ENCODE data around the gene C1QBP.
"Not testable (repeated sequence)": the region's sequence is repeated elsewhere in the genome, so short reads cannot be mapped to it uniquely, and the experiment has no call there.

The C1QBP gene

GRCh38 chr17:5446786-5447185 lies 7.8 kb upstream of the C1QBP start:
- Mint-ChIP-seq H3K4me1 (ENCODE audit: low read depth) (no peaks in the 10 kb centered on the region), H3K4me3 (no peak overlapping the region), H3K36me3 (peaks cover 9% of the 10 kb centered on the region), H3K9me3 (ENCODE audit: low read depth) (no peaks in the 10 kb centered on the region), H3K27ac (no peak overlapping the region), H3K27me3 (no peaks in the 10 kb centered on the region)

DNA sequence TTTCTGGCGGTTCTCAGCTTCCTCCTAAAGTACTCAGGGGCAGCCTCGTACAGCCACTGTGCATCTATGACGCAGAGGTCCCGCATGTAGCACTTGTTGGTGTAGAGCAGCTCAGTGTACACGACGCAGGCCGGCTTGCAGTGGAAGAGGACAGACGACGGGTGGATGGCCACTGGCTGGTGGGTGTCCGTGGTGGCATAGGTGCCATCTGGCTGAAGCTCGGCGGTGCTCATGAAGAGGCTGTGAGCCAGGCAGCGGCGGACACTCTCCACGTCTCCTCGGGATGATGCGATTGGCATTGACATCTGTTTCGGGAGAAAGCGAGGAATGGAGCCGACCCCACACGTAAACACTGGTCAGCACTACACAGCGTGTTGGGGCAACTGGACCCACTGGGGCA lies 5.3 kb upstream of the C1QBP start:
- Mint-ChIP-seq H3K4me1 (ENCODE audit: low read depth) (peaks cover 11% of the 10 kb centered on the region), H3K27me3 (no peaks in the 10 kb centered on the region), H3K36me3 (peaks cover 5% of the 10 kb centered on the region), H3K9me3 (ENCODE audit: low read depth) (no peaks in the 10 kb centered on the region), H3K27ac (no peak overlapping the region), H3K4me3 (no peak overlapping the region)

- H3K27me3 Mint-ChIP-seq, result no peaks in the 10 kb centered on the region
- H3K36me3 Mint-ChIP-seq, result peaks cover 5% of the 10 kb centered on the region
- no peak overlapping the region for H3K4me3 Mint-ChIP-seq
- no peaks in the 10 kb centered on the region for H3K9me3 Mint-ChIP-seq (ENCODE audit: low read depth)
- no peak overlapping the region for H3K27ac Mint-ChIP-seq
- peaks cover 12% of the 10 kb centered on the region for H3K4me1 Mint-ChIP-seq (ENCODE audit: low read depth)
Measured at GRCh38 chr17:5443728-5444127, 4.8 kb upstream of the C1QBP start.

- Mint-ChIP-seq H3K36me3 (peaks cover 12% of the 10 kb centered on the region), H3K9me3 (ENCODE audit: low read depth) (no peaks in the 10 kb centered on the region), H3K4me3 (peak overlapping the region; percentile 95), H3K27ac (peak overlapping the region; percentile 87), H3K4me1 (ENCODE audit: low read depth) (peaks cover 42% of the 10 kb centered on the region), H3K27me3 (no peaks in the 10 kb centered on the region)
Measured at GRCh38 chr17:5439446-5439764, 450 bp upstream of the C1QBP start.

DNA sequence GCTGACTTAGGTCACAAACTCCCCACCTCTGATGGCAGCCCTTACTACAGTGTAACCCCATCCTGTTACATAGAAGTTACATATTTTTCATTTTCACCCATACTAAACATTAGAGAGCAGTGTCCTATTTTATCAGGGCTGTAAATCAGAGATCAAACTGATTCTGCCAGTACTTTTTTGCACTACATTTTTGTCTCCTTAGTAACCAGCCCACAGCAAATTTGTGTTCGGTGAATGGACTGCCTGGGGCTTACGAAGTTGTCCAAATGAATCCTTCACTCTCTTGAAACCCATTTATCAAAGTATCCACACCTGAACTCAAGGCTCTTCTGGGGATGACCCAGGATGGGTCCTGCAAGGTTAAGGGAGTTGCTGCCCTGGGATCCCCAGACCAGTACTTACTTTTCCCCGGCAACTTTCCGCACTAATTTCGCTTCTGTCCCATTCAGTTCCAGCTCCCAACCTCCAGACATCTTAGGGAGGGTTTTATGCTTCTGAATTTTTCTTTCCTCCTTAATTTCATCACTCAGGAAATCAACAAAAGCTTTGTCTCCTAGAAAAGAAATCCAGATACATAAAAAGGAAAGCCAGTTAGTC lies 1.1 kb downstream of the C1QBP start:
- H3K4me3 Mint-ChIP-seq, result peak overlapping the region; percentile 95
- H3K4me1 Mint-ChIP-seq (ENCODE audit: low read depth), result peaks cover 46% of the 10 kb centered on the region
- H3K27ac Mint-ChIP-seq, result peak overlapping the region; percentile 93
- no peaks in the 10 kb centered on the region for H3K9me3 Mint-ChIP-seq (ENCODE audit: low read depth)
- peaks cover 16% of the 10 kb centered on the region for H3K36me3 Mint-ChIP-seq
- H3K27me3 Mint-ChIP-seq, result no peaks in the 10 kb centered on the region

DNA sequence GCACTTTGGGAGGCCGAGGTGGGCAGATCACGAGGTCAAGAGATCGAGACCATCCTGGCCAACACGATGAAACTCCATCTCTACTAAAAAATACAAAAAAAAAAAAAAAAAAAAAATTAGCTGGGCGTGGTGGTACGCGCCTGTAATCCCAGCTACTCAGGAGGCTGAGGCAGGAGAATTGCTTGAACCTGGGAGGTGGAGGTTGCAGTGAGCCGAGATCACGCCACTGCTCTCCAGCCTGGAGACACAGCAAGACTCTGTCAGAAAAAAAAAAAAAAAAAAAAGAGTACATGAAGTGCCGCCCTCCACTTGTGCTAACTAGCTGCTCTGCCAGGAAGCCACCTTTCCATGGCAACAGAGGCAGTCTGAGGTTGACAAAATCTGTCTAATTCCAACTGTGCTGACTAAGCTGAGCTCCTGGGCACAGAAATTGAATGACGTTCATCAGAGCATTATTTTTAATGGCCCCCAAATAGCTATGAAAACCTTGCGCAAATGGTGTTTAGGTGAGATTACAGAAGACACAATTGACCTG lies 3.1 kb downstream of the C1QBP start:
- Mint-ChIP-seq H3K27ac (peak overlapping the region; percentile 93), H3K36me3 (peaks cover 16% of the 10 kb centered on the region), H3K4me3 (peak overlapping the region; percentile 95), H3K4me1 (ENCODE audit: low read depth) (peaks cover 46% of the 10 kb centered on the region)
- H3K27me3 Mint-ChIP-seq; H3K9me3 Mint-ChIP-seq (ENCODE audit: low read depth): not testable (repeated sequence)

DNA sequence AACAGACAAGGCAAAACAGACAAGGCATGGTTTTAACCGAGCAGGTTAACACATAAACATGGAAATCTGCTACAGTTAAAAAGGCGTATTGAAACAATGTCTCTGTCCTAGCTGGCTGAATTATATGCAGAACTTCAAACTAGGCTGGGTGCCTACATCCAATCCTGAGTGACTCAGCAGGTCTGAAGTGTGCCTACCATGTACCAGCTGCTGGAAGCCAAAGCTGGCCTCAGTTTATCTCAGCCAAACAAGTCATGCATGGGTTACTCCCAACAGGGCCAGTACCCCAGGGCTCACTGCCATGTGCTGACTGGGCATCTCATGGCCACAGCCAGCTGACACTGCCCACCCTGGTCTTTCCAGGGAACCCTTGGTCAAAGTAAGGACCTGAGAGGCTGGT lies 4.0 kb downstream of the C1QBP start:
- Mint-ChIP-seq H3K9me3 (ENCODE audit: low read depth) (no peaks in the 10 kb centered on the region), H3K4me3 (peak overlapping the region; percentile 46), H3K27ac (peak overlapping the region; percentile 58), H3K4me1 (ENCODE audit: low read depth) (peaks cover 46% of the 10 kb centered on the region), H3K27me3 (no peaks in the 10 kb centered on the region), H3K36me3 (peaks cover 16% of the 10 kb centered on the region)

DNA sequence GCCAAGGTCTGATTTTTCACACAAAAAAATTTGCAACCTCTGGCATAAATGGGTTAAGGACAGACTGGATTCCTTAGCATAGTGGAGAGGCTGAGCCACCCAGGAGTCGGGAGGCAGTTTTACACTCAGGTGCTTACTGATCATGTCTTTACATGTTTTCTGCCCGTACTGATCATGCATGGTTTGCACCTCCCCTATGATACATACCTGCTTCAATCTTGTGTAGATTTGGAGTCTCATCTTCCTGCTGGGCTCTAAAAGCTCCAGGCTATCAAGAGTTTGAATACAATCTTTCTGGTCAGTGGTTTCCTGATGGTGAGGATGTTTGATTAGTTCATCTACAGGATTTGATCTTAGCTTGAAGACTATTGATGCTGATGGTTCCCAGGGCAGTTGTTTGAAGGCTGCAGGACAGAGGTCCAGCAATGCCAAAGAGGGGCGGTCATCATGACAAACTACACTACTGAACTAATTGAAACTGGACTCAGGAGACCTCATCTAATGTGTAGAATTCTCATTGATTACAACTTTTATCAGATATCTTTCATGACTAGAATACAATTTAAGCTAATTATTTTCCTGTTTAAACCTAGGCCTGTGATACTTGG lies 6.9 kb downstream of the C1QBP start:
- H3K36me3 Mint-ChIP-seq, result peaks cover 11% of the 10 kb centered on the region
- H3K27me3 Mint-ChIP-seq, result no peaks in the 10 kb centered on the region
- no peaks in the 10 kb centered on the region for H3K9me3 Mint-ChIP-seq (ENCODE audit: low read depth)
- H3K27ac Mint-ChIP-seq, result peak overlapping the region; percentile 46
- H3K4me3 Mint-ChIP-seq, result no peak overlapping the region
- peaks cover 25% of the 10 kb centered on the region for H3K4me1 Mint-ChIP-seq (ENCODE audit: low read depth)

GRCh38 chr17:5431234-5431633 lies 7.7 kb downstream of the C1QBP start:
- H3K27me3 Mint-ChIP-seq; H3K9me3 Mint-ChIP-seq (ENCODE audit: low read depth); H3K36me3 Mint-ChIP-seq; H3K4me3 Mint-ChIP-seq: not testable (repeated sequence)
- Mint-ChIP-seq H3K27ac (peak overlapping the region; percentile 81), H3K4me1 (ENCODE audit: low read depth) (peaks cover 17% of the 10 kb centered on the region)

DNA sequence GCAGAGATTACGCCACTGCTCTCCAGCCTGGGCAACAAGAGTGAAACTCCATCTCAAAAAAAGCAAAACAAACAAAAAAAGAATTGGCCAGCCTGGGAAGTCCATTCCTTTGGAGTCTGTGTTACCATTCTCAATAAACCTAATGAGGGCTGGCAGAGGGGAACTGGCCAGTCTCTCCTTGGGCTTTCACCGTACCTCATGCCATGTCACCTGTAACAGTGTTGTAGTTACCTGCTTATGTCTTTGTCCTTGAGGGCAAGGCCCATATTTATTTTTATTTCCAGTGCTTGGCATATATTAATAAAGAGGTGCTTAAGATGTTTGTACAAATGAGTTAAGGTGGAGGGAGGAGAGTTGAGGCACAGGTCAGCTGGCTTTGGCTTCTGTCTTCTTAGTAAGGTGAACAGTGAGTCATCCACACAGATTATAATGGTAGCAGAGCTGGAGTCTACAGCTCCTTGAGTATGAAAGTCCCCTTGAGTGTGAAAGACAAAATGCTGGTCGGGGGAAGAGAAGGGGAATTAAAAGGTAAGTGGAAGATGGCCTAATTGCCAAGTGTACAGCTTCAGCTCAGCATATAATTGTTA lies 8.4 kb downstream of the C1QBP start:
- H3K36me3 Mint-ChIP-seq, result peaks cover 6% of the 10 kb centered on the region
- H3K9me3 Mint-ChIP-seq (ENCODE audit: low read depth), result no peaks in the 10 kb centered on the region
- no peaks in the 10 kb centered on the region for H3K27me3 Mint-ChIP-seq
- peaks cover 13% of the 10 kb centered on the region for H3K4me1 Mint-ChIP-seq (ENCODE audit: low read depth)
- peak overlapping the region; percentile 81 for H3K27ac Mint-ChIP-seq
- H3K4me3 Mint-ChIP-seq, result no peak overlapping the region

DNA sequence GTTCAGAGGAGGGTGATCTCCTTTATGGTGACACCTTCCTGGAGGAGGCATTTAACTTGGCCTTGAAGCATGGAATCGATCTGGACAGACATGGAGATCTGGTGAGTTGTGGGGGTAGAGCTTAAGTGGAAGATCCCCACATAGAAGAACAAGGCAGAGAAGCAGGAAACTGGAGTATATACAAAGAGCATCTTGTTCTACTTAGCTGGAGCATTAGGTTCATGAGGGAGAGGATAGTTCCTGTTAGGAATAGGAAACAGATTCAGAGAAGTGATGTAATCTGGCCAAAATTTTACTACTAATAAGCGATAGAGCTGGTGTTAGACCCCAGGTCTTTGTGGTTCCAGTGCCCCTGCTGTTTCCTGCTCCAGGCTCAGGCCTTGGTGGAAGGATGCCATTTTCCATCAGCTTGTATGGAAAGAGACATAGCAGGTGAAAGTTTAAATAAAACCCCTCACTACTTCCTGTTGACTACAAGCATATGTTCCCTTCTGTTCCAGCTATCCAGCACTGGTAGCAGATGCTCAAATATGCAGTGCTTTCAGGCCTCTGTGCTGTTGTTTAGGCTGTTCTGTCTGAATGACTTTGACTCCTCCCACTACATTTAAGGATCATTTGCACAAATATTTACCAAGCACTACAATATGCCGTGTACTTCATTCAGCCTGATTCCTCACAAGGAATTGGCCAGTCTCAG lies 9.6 kb downstream of the C1QBP start:
- Mint-ChIP-seq H3K9me3 (ENCODE audit: low read depth) (no peaks in the 10 kb centered on the region), H3K4me1 (ENCODE audit: low read depth) (peaks cover 11% of the 10 kb centered on the region), H3K27me3 (no peaks in the 10 kb centered on the region), H3K36me3 (peaks cover 6% of the 10 kb centered on the region), H3K27ac (peak overlapping the region; percentile 17), H3K4me3 (no peak overlapping the region)

GRCh38 chr17:5425826-5426225 lies 13.1 kb downstream of the C1QBP start:
- H3K9me3 Mint-ChIP-seq (ENCODE audit: low read depth), result no peaks in the 10 kb centered on the region
- H3K4me3 Mint-ChIP-seq, result no peak overlapping the region
- peaks cover 29% of the 10 kb centered on the region for H3K4me1 Mint-ChIP-seq (ENCODE audit: low read depth)
- no peaks in the 10 kb centered on the region for H3K27me3 Mint-ChIP-seq
- H3K27ac Mint-ChIP-seq, result no peak overlapping the region
- peaks cover 5% of the 10 kb centered on the region for H3K36me3 Mint-ChIP-seq

GRCh38 chr17:5424909-5425308 lies 14.0 kb downstream of the C1QBP start:
- Mint-ChIP-seq H3K9me3 (ENCODE audit: low read depth) (no peaks in the 10 kb centered on the region), H3K4me1 (ENCODE audit: low read depth) (peaks cover 32% of the 10 kb centered on the region), H3K36me3 (peaks cover 9% of the 10 kb centered on the region), H3K4me3 (peak overlapping the region; percentile 4), H3K27ac (no peak overlapping the region), H3K27me3 (no peaks in the 10 kb centered on the region)

DNA sequence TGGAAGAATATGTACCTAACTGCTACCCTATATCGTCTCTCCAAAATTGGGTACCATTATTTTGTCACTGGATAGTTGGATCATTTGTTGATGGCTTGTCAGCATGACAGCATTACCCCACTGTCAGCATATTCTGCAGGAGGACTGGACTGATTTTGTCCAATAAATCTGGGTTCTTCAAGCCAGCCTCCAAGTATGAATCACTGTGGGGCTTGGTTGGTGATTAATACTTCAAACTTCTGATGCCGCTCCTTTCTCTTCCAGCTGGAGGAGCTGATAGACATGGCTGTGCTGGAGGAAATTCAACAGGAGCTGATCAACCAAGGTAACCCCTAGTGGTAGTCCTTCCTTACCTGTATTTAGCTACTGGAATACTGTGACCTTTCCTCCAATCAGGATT lies 16.4 kb downstream of the C1QBP start:
- H3K9me3 Mint-ChIP-seq (ENCODE audit: low read depth), result no peaks in the 10 kb centered on the region
- H3K36me3 Mint-ChIP-seq, result peaks cover 7% of the 10 kb centered on the region
- H3K27me3 Mint-ChIP-seq, result no peaks in the 10 kb centered on the region
- peaks cover 35% of the 10 kb centered on the region for H3K4me1 Mint-ChIP-seq (ENCODE audit: low read depth)
- H3K4me3 Mint-ChIP-seq, result peak overlapping the region; percentile 30
- peak overlapping the region; percentile 3 for H3K27ac Mint-ChIP-seq

GRCh38 chr17:5419959-5420653 lies 18.8 kb downstream of the C1QBP start, which contains the start of gene RPAIN:
TSS of gene RPAIN (plus strand) at chr17:5420182. CDS start at chr17:5420211, 29 bp downstream.
- Mint-ChIP-seq H3K27ac (peak within 1 kb of the TSS; percentile 100), H3K4me3 (peak within 1 kb of the TSS; percentile 100), H3K4me1 (ENCODE audit: low read depth) (peaks cover 47% of the 10 kb centered on the region), H3K36me3 (peaks cover 7% of the 10 kb centered on the region), H3K27me3 (no peaks in the 10 kb centered on the region), H3K9me3 (ENCODE audit: low read depth) (no peaks in the 10 kb centered on the region)
